ENCODE measurements around the gene AKIRIN2. TPM values are rescaled to one million over a fixed set of nuclear protein-coding genes. Genes with fewer than 3 reads are reported as not detected.
A peak's percentile ranks its signal among the peaks of the same experiment; 100 is the strongest.
"Not testable (repeated sequence)": the region's sequence is repeated elsewhere in the genome, so short reads cannot be mapped to it uniquely, and the experiment has no call there.

AKIRIN2 gene
- polyA plus RNA-seq, 3 donors = 60.8 to 66.5 (median 66.4) TPM

- DNase-seq = peak; percentile 87
Measured at GRCh38 chr6:87697581-87698546, 4.2 kb downstream of the AKIRIN2 start.

DNA sequence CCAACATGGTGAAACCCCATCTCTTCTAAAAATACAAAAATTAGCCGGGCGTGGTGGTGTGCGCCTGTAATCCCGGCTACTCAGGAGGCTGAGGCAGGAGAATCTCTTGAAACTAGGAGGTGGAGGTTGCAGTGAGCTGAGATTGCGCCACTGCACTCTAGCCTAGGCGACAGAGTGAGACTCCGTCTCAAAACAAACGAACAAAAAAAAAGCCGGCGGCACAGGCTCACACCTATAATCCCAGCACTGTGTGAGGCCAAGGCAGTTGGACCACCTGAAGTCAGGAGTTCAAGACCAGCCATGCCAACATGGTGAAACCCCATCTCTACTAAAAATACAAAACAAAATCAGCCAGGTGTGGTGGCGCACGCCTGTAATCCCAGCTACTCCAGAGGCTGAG lies 5.2 kb downstream of the AKIRIN2 start:
- DNase-seq = not testable (repeated sequence)

GRCh38 chr6:87692086-87692485 lies 9.9 kb downstream of the AKIRIN2 start:
- no peak for DNase-seq

- no peak for DNase-seq
Measured at GRCh38 chr6:87690441-87690840, 11.6 kb downstream of the AKIRIN2 start.

GRCh38 chr6:87687893-87688292 lies 14.1 kb downstream of the AKIRIN2 start:
- DNase-seq = not testable (repeated sequence)

GRCh38 chr6:87687296-87687695 lies 14.7 kb downstream of the AKIRIN2 start:
- DNase-seq = no peak

DNA sequence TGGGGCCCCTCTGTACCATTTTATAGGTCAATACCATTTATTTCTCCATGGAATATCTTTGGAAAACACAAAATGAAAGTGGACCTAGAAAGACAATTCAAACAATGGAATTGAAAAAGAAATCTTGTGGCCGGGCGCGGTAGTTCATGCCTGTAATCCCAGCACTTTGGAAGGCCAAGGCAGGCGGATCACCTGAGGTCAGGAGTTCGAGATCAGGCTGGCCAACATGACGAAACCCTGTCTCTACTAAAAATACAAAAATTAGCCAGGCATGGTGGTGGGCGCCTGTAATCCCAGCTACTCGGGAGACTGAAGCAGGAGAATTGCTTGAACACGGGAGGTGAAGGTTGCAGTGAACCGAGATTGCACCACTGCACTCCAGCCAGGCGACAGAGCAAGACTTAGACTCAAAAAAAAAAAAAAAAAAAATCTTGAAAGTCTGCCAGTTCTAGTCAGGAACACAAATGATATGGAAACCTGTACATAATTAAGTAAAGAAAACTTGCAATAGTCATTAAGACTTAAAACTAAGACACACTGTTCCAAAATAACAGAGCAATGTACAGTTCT lies 15.3 kb downstream of the AKIRIN2 start:
- not testable (repeated sequence) for DNase-seq

DNA sequence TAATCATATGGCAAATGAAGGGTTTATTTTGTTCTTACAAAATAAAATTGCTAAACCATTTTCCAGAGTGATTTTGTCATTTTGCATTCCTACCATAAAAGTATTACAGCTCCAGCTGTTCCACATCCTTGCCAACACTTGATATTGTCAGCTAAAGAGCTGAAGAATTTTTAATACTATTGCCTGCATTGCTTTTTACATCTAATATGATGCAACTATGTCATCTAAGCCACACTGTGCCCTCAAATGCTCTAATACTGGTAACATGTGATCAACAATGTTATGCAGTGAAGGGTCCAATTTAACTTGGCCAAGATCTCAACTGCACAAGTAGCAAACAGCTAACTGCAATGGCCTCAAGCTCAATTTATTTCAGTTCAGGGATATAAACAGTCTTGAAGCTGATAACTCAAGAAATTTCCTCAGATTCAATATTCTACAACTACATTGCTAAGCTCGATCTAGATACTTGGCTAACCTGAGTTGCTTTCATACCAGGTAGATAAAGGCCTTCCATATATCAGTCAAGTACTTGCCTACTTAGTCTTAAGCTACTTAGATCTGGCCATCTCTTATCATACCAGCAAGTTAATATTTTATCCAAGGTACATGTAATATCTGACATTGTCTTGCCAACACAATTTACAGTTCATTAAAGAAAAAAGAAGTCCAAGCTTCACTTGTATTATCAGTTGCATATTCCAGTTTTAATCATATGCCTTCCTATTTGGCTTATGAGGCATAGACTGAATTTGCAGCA lies 17.0 kb downstream of the AKIRIN2 start:
- no peak for DNase-seq

GRCh38 chr6:87683890-87684289 lies 18.1 kb downstream of the AKIRIN2 start:
- no peak for DNase-seq

- no peak for DNase-seq
Measured at GRCh38 chr6:87682310-87682709, 19.7 kb downstream of the AKIRIN2 start.

GRCh38 chr6:87675004-87675681 lies 26.9 kb downstream of the AKIRIN2 start:
- DNase-seq = no peak

DNA sequence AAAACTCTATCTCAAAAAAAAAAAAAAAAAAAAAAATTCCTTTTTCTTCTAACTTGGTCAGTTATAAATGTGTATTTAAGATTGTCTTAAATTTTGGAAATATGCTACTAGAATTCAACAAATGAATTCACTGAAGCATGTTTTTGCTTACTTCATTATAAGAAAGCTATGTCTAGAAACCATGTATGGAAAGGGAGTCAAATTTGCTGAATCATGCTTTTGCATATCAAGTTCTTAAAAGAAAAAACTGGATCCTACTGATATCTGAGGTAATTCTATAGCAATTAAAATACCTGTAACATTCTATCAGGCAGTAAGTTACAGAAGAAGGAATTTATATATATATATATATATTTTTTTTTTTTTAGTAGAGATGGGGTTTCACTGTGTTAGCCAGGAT lies 27.7 kb downstream of the AKIRIN2 start:
- no peak for DNase-seq

DNA sequence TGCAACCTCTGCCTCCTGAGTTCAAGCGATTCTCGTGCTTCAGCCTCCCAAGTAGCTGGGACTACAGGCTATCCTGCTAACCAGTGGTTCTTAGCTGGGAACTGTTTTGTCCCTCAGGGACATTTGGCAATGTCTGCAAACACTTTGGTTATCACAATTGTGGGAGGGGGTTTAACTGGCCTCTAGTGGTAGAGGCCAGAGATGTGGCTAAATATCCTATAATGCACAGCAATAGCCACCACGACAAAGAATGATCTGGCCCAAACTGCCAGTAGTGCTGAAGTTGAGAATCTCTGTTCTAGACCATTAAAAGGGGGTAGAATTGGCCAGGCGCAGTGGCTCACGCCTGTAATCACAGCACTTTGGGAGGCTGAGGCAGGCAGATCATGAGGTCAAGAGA lies 28.8 kb downstream of the AKIRIN2 start:
- no peak for DNase-seq

- no peak for DNase-seq
Measured at GRCh38 chr6:87672641-87673040, 29.4 kb downstream of the AKIRIN2 start.

- no peak for DNase-seq
Measured at GRCh38 chr6:87671555-87672029, 30.4 kb downstream of the AKIRIN2 start.

GRCh38 chr6:87670707-87671106 lies 31.3 kb downstream of the AKIRIN2 start:
- DNase-seq = no peak

GRCh38 chr6:87669051-87669450 lies 33.0 kb downstream of the AKIRIN2 start:
- DNase-seq = no peak

DNA sequence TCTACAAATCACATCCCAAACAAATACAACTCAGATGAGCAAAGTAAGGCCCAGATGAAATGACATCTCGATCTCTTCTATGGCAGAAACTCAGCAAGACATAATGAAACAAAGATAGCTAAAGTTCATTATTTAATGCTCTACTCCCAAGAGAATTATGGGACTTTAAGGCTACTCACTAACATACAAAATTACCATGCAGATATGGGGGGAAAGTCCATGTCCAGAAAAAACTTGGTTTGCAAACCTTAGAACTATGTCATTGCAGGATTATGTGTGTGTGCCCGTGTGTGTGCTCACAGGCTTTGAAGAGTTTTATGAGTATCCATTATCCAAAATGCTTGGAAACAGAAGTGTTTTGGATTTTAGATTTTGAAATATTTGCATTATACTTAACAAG lies 34.0 kb downstream of the AKIRIN2 start:
- DNase-seq = no peak

DNA sequence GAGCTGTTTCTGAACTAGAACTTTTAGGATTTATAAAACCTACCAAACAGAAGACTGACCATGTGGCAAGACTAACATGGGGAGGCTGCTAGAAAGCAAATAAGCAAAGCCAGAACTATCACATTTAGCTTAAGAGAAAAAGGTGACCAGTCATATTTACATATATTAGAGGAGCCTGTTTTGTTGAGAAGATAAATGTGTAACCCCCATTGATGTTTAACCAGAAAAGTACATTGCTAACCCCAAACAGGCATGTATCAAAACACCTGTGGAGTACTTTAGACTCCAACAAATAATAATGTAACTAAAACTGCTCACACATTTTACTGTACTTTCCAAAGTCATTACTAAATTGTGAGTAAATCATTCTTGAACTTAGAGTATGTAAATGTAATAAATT lies 35.0 kb downstream of the AKIRIN2 start:
- no peak for DNase-seq

- DNase-seq = no peak
Measured at GRCh38 chr6:87664921-87665485, 37.0 kb downstream of the AKIRIN2 start.

DNA sequence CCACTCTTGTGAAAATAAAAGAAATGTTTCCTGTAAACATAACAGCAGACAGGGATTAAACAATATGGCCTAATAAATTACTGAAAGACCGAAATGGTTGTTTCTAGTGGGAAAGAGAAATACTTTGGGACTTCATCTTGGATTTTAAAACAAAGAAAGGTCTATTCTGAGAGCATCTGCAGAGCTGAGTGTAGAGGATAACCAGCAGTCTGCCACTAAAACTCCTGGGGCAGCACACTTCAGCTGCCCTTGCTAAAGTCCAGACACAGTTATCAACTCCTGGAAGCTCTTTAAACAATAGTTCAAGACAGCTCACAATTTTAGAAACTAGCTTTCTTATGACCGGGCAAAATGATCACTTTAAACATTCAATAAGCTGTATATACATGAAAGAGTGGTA lies 38.6 kb downstream of the AKIRIN2 start:
- DNase-seq = no peak

GRCh38 chr6:87661503-87661902 lies 40.5 kb downstream of the AKIRIN2 start:
- no peak for DNase-seq
